CD4-positive, alpha-beta T cell (primary cell): ENCODE results near the gene CYFIP1. TPM values are rescaled to one million over a fixed set of nuclear protein-coding genes. Genes with fewer than 3 reads are reported as not detected.

ENCODE experiments used
- ATAC-seq: fragments of 200-7000 bp; cut with Tn5 transposase; one replicate; pipeline ENCODE4 v1.10.0; 2022; ENCODE audit warnings: mild to moderate bottlenecking; ENCODE audit not compliant: poor library complexity
- CTCF ChIA-PET: fragments of 350-600 bp; sonication (Branson Sonifier 250); formaldehyde crosslinking; loops from one replicate; lab custom pipeline; 2021; ENCODE audit warnings: antibody characterized with exemption, inconsistent platforms; lab: Charles Lee
- POLR2A ChIA-PET: fragments of 350-600 bp; sonication (Branson Sonifier 250); formaldehyde crosslinking; loops from one replicate; lab custom pipeline; 2021; ENCODE audit warnings: antibody characterized with exemption, inconsistent platforms; lab: Charles Lee
- DNase-seq, 14 experiments: peaks; one replicate each; pipeline ENCODE4 v3.0.0-alpha.2; 2013 to 2020; ENCODE audit warnings: mixed read lengths in 2 of 14
- H3K27ac ChIP-seq, 2 donors: one replicate each; pipeline versions ENCODE4 v1.5.1 to v1.7.0; 2013; ENCODE audit warnings: low read length in 2 of 2, low read depth in 1 of 2, mild to moderate bottlenecking in 1 of 2
- H3K27me3 ChIP-seq, 2 experiments: 1 replicate in 1 of 2; 2 replicates in 1 of 2; pipeline versions ENCODE4 v1.6.1 to v1.7.0; 2013; ENCODE audit warnings: low read length in 2 of 2, control low read depth in 1 of 2, mild to moderate bottlenecking in 1 of 2, moderate library complexity in 1 of 2; ENCODE audit not compliant: insufficient read depth in 2 of 2, control insufficient read depth in 1 of 2
- H3K36me3 ChIP-seq: one replicate; pipeline ENCODE4 v1.6.1; 2013; ENCODE audit warnings: low read length, control low read depth; ENCODE audit not compliant: insufficient read depth
- H3K4me1 ChIP-seq: one replicate; pipeline ENCODE4 v1.6.1; 2013; ENCODE audit warnings: low read length, control low read depth; ENCODE audit not compliant: insufficient read depth
- H3K4me3 ChIP-seq: one replicate; pipeline ENCODE4 v1.5.1; 2013; ENCODE audit warnings: mild to moderate bottlenecking, low read length, moderate library complexity
- H3K9me3 ChIP-seq, 2 experiments: 1 replicate in 1 of 2; 2 replicates in 1 of 2; pipeline versions ENCODE4 v1.6.1 to v1.7.0; 2013; ENCODE audit warnings: low read length in 2 of 2, mild to moderate bottlenecking in 2 of 2, control low read depth in 1 of 2, moderate library complexity in 1 of 2; ENCODE audit not compliant: control insufficient read depth in 1 of 2, insufficient read depth in 1 of 2
- H3K27ac Mint-ChIP-seq: one replicate; pipeline ENCODE4 v1.8.0; 2020; ENCODE audit warnings: mixed read lengths
- H3K27me3 Mint-ChIP-seq: one replicate; pipeline ENCODE4 v1.8.0; 2021; ENCODE audit warnings: mixed read lengths
- H3K36me3 Mint-ChIP-seq: one replicate; pipeline ENCODE4 v1.8.0; 2021; ENCODE audit warnings: low read depth, mixed read lengths
- H3K4me1 Mint-ChIP-seq: one replicate; pipeline ENCODE4 v1.8.0; 2021; ENCODE audit warnings: low read depth, mixed read lengths
- H3K4me3 Mint-ChIP-seq: one replicate; pipeline ENCODE4 v1.8.0; 2020; ENCODE audit warnings: mild to moderate bottlenecking, mixed read lengths
- H3K9me3 Mint-ChIP-seq: one replicate; pipeline ENCODE4 v1.8.0; 2020; ENCODE audit warnings: mixed read lengths
- CTCF ChIP-seq: fragments of 200-600 bp; IDR thresholded peaks from one replicate; pipeline ENCODE4 v1.8.0; 2022; ENCODE audit warnings: antibody characterized with exemption, mild to moderate bottlenecking
- intact Hi-C, 2 experiments: fragments of 100-400 bp; cut with DNase I in 1 of 2; cut with micrococcal nuclease in 1 of 2; formaldehyde crosslinking; loops; one replicate each; pipeline versions ENCODE4 v1.15.1 to v1.9.0; 2023 to 2025; cut with DNase I, micrococcal nuclease
- total RNA-seq, 174 experiments: library from RNA in 2 of 174; stranded (reverse) in 2 of 174; gene quantifications; one replicate each; pipeline ENCODE4 v1.2.3 and lab custom pipeline; 2021 to 2026

Gene CYFIP1
- total RNA-seq, 2 experiments from 2014 or later: 3.2 to 4.4 TPM

DNA sequence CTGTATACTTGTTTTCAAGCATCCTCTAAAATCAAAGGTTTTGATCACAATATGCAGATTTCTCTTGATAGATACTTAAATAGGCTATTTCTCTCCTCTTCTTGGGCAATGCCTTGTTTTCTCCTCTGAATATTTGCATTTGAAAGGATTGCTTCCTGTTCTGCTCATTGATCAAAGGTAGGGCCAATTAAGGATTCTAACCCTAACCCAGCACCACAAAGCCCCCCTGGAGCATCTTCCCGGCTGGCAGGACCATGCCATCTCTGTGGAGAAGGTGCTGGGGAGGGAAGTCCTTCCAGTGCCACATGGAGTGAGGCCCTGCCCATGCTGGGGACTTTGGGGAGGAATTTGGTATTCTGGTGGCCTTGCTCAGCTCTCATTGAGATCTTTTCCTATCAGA, 153.0 kb downstream of the CYFIP1 start:
- Histone ChIP-seq H3K4me1 (no peaks in the 10 kb centered on the region), H3K27ac (no peak overlapping the region), H3K27me3 (no peaks in the 10 kb centered on the region), H3K9me3 (no peaks in the 10 kb centered on the region), H3K36me3 (peaks cover 35% of the 10 kb centered on the region), H3K4me3 (no peak overlapping the region)
- DNase-seq: no peak
- ATAC-seq: no peak
- Mint-ChIP-seq H3K36me3 (peaks cover 42% of the 10 kb centered on the region), H3K4me3 (no peak overlapping the region), H3K9me3 (no peaks in the 10 kb centered on the region), H3K4me1 (no peaks in the 10 kb centered on the region), H3K27me3 (no peaks in the 10 kb centered on the region), H3K27ac (no peak overlapping the region)
- ChIA-PET CTCF (no interaction called here), POLR2A (interaction anchor here (1.0 kb wide), 1 partner anchor 11 kb away, joined by 3 read pairs; the partner anchor contains the start of gene NIPA2)
- intact Hi-C loops: loop anchor here in 1 of 2 experiments (10.0 kb wide), 1 partner anchor 138 kb away; no protein-coding TSS in a partner anchor
- TF ChIP-seq CTCF: no peak

DNA sequence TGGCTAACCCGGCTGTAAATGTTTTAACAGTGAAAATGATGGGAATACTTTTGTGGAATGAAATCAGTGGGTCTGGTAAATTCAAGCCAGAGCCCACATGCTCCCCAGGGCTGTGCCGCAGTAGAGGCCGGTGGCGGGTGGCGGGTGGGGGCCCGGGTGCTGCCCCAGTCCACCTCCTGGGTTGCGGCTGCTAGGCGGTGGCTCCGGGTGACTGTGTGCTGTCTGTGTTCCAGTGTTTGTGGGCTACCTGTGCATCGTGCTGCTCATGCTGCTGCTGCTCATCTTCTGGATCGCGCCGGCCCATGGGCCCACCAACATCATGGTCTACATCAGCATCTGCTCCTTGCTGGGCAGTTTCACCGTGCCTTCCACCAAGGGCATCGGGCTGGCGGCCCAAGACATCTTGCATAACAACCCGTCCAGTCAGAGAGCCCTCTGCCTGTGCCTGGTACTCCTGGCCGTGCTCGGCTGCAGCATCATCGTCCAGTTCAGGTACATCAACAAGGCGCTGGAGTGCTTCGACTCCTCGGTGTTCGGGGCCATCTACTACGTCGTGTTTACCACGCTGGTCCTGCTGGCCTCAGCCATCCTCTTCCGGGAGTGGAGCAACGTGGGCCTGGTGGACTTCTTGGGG, 156.6 kb downstream of the CYFIP1 start:
- CTCF ChIA-PET: no interaction called here

GRCh38 chr15:22819651-22820050, 160.5 kb downstream of the CYFIP1 start:
- H3K36me3 ChIP-seq: peaks cover 30% of the 10 kb centered on the region
- Mint-ChIP-seq H3K9me3 (no peaks in the 10 kb centered on the region), H3K36me3 (peaks cover 58% of the 10 kb centered on the region), H3K27me3 (no peaks in the 10 kb centered on the region), H3K4me3 (no peak overlapping the region), H3K4me1 (no peaks in the 10 kb centered on the region), H3K27ac (no peak overlapping the region)
- no peaks in the 10 kb centered on the region for H3K27me3 ChIP-seq
- no peaks in the 10 kb centered on the region for H3K9me3 ChIP-seq
- ChIA-PET POLR2A (no interaction called here), CTCF (no interaction called here)
- DNase-seq (no peak), ATAC-seq (no peak)
- no peak overlapping the region for H3K27ac ChIP-seq
- no peaks in the 10 kb centered on the region for H3K4me1 ChIP-seq
- no peak overlapping the region for H3K4me3 ChIP-seq
- intact Hi-C loops: loop anchor here in 1 of 2 experiments (5.0 to 10.0 kb wide), 2 partner anchors 43 to 145 kb away; no protein-coding TSS in a partner anchor
- TF ChIP-seq CTCF: no peak

More for the DNA sequence above, 156.6 kb downstream of the CYFIP1 start:
- H3K9me3 Mint-ChIP-seq: no peaks in the 10 kb centered on the region
- Histone ChIP-seq H3K4me1 (no peaks in the 10 kb centered on the region), H3K27me3 (no peaks in the 10 kb centered on the region), H3K27ac (no peak overlapping the region), H3K4me3 (no peak overlapping the region), H3K36me3 (peaks cover 49% of the 10 kb centered on the region), H3K9me3 (no peaks in the 10 kb centered on the region)
- H3K27me3 Mint-ChIP-seq: no peaks in the 10 kb centered on the region
- no peak overlapping the region for H3K4me3 Mint-ChIP-seq
- intact Hi-C loops: loop anchor here in 1 of 2 experiments (5.0 to 10.0 kb wide), 2 partner anchors 39 to 141 kb away; no protein-coding TSS in a partner anchor
- POLR2A ChIA-PET: no interaction called here
- no peak for ATAC-seq
- TF ChIP-seq CTCF: no peak
- DNase-seq: no peak
- H3K4me1 Mint-ChIP-seq: no peaks in the 10 kb centered on the region
- peaks cover 75% of the 10 kb centered on the region for H3K36me3 Mint-ChIP-seq
- no peak overlapping the region for H3K27ac Mint-ChIP-seq

Other genes starting within 250 kb of the CYFIP1 start
- 1 to 10 TPM; 5.1 to 5.4 TPM for gene NIPA1, start 193.7 kb downstream of the CYFIP1 start, total RNA-seq
- 10 to 100 TPM; 33.9 to 36.7 TPM for gene NIPA2, start 141.7 kb downstream of the CYFIP1 start, total RNA-seq
- gene TUBGCP5, start 59.2 kb upstream of the CYFIP1 start, total RNA-seq: 10 to 100 TPM; 24.2 to 24.5 TPM
- gene GOLGA6L1, start 156.5 kb upstream of the CYFIP1 start, total RNA-seq: not detected